RCC 7860 (cell line): ENCODE results near the gene DNASE2.

Source experiments
- DNase-seq: peaks from one replicate; pipeline ENCODE4 v3.0.0-alpha.2; 2015; ENCODE audit warnings: low spot score
- FAIRE-seq: peaks from 2 replicates; lab custom pipeline; 2012; peaks lifted over from hg19 to GRCh38; lab: Jason Lieb, UNC

The DNASE2 gene

GRCh38 chr19:12836529-12836863, 44.8 kb downstream of the DNASE2 start:
- no peak for FAIRE-seq
- DNase-seq: no peak

- FAIRE-seq: no peak
Observed at GRCh38 chr19:12834976-12835757, 46.1 kb downstream of the DNASE2 start.

DNA sequence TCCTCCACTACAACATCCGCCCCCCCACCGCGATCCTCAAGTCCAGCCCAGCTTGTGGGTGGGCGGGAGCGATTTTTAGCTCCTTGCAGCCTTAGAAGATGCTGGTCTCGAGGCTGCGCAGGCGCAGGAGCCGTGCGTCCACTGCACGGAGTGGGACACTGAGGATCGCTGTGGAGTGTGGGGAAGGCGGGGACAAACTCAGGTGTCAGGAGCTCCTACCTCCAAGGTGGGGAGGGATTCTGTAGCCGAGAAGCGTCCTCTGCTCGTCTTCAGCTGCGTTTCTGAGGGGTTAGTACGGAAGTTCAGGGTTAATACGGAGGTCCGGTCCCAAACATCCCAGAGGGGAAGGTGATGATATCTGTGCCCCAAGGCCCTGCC, 46.7 kb downstream of the DNASE2 start, which contains the start of gene RTBDN:
TSS of gene RTBDN (minus strand) at position 14 of the 378 bp plus-strand sequence. CDS start 4,600 bp downstream, outside the sequence.
- no peak for DNase-seq
- no peak for FAIRE-seq

More at GRCh38 chr19:12834976-12835757, 46.1 kb downstream of the DNASE2 start:
- DNase-seq: no peak

GRCh38 chr19:12833738-12834565, 47.3 kb downstream of the DNASE2 start:
- DNase-seq (no peak), FAIRE-seq (no peak)

- no peak for FAIRE-seq
- no peak for DNase-seq
Observed at GRCh38 chr19:12833418-12833737, 47.9 kb downstream of the DNASE2 start.

- FAIRE-seq: no peak
Observed at GRCh38 chr19:12828494-12828893, 52.8 kb downstream of the DNASE2 start.

DNA sequence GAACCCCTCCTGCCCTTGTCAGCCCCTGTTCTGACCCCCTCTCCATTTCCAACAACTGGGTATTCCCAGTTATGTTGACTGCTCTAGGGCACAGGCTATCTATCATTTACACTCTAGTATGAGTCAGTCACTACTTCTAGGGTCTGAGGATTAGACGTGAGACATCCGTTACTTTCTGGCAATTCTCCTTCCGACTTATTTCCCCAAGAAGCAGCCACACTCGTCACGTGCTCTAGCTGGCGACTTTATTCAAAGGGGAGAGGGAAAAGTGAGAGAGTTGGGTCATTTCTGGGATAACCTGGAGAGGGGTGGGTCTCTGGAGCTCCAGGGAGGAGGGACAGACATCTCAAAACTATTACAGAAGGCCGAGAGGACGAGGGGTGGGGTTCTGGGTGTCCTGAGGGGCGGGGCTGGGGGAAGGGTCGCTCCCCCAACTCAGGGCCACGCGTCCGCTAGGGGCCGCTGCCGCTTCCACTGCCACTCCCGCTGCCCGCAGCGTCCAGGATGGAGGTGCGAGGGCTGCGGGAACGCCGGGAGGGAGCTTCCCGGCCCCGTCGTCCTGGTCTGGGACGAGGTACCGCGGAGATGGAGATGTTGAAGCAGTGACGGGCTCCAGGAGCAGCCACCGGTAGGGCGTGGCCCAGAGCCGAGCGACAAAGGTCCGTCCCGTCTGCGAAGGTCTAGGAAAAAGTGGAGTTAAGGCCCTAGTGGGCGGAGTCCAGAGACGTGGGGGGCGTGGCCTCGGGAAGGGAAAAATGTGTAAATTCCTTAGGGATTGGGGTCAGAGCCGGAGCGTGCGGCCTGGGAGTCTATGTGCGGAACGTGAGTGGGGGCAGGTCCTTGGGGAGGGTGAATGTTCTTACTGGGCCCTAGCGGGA, 55.8 kb downstream of the DNASE2 start:
- FAIRE-seq (no peak), DNase-seq (no peak)

More at GRCh38 chr19:12828494-12828893, 52.8 kb downstream of the DNASE2 start:
- DNase-seq: no peak
